ENCODE data around the gene CIDEC. TPM values are rescaled to one million over a fixed set of nuclear protein-coding genes. Genes with fewer than 3 reads are reported as not detected.

The CIDEC gene
- total and polyA plus RNA-seq, 9 of the 15 experiments (the other 6 are each of a cell fraction or from before 2014, with no cell fraction given), result not detected

DNA sequence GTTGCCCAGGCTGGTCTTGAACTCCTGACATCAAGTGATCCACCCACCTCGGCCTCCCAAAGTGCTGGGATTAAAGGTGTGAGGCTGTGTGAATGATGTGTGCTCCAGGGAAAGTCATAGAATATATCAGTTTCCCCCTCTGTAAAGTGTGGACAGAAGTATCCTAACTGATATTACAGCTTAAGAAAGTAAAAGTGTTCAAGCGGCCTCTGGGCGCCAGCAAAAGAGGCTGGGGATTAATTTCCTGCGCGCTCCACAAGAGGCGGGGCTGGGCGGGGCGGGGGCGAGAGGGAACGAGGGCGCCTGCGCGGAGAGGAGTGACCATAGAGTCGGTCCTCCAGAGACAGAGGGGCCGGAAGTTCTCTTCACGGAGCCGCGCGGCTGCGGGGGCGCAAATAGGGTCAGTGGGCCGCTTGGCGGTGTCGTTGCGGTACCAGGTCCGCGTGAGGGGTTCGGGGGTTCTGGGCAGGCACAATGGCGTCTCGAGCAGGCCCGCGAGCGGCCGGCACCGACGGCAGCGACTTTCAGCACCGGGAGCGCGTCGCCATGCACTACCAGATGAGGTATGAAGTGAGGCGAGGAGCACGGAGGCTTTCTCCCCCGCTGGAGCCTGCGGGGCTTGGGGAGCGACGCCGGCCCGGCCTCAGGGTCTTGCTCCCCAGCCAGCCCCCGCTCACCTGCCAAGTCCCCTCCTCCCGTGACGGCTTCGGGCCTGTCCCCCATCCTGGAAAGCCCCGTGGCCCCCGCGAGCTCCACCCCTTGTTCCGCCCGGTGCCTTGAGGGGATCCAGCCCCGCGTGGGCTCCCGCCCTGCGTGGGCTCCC is 10.4 kb upstream of the CIDEC start, which contains the start of gene JAGN1 (continued):
- TF ChIP-seq ZNF318 (IDR thresholded peaks at IDR 0.05; ENCODE audit: borderline replicate concordance in 1 of 2, low read depth in 1 of 2) (no peak), BRCA1 (IDR thresholded peaks at IDR 0.05) (no peak), BRCA1 (CRISPR knock-in tag; IDR thresholded peaks at IDR 0.05) (no peak), SMAD3 (CRISPR knock-in tag; conservative IDR thresholded peaks at IDR 0.05) (no peak; the same call in 1 of the 2 replicates), HNRNPH1 (optimal IDR thresholded peaks at IDR 0.05; ENCODE audit: low read depth, low read length) (no peak), ZNF316 (IDR thresholded peaks at IDR 0.05) (peak; percentile 26; the same call in 1 of the 2 replicates), RNF219 (CRISPR knock-in tag; IDR thresholded peaks at IDR 0.05) (no peak), ZNF23 (CRISPR knock-in tag; IDR thresholded peaks at IDR 0.05) (no peak)
- TF ChIP-seq, protein P1, sequence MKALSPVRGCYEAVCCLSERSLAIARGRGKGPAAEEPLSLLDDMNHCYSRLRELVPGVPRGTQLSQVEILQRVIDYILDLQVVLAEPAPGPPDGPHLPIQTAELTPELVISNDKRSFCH (CRISPR knock-in tag; IDR thresholded peaks at IDR 0.05), result no peak
- TF ChIP-seq, protein P1 (tag; IDR thresholded peaks at IDR 0.05), result peak; percentile 59; the same call in 1 of the 2 replicates
